Mesenchymal stem cell (in vitro differentiated cells and primary cell): Measurements from ENCODE around the gene PHF23.

Experiments
- DNase-seq: peaks from one replicate; pipeline ENCODE4 v3.0.0-alpha.2; 2013
- H2AFZ ChIP-seq: one replicate; pipeline ENCODE4 v1.6.1; 2013; ENCODE audit warnings: low read depth, mild to moderate bottlenecking, control low read depth, inconsistent platforms, low read length, moderate library complexity
- H2AK5ac ChIP-seq: 2 replicates; pipeline ENCODE4 v1.6.1; 2013; ENCODE audit warnings: low read length, moderate library complexity, mild to moderate bottlenecking, inconsistent platforms; ENCODE audit not compliant: severe bottlenecking
- H2BK120ac ChIP-seq: one replicate; pipeline ENCODE4 v1.6.1; 2013; ENCODE audit warnings: low read depth, mild to moderate bottlenecking, inconsistent platforms, low read length, moderate library complexity
- H2BK12ac ChIP-seq, 2 experiments: one replicate each; pipeline ENCODE4 v1.6.1; 2013; ENCODE audit warnings: inconsistent platforms in 2 of 2, low read length in 2 of 2, mild to moderate bottlenecking in 2 of 2, moderate library complexity in 2 of 2, control low read depth in 1 of 2
- H2BK15ac ChIP-seq: one replicate; pipeline ENCODE4 v1.6.1; 2013; ENCODE audit warnings: mild to moderate bottlenecking, low read depth, inconsistent platforms; ENCODE audit not compliant: poor library complexity, severe bottlenecking
- H2BK5ac ChIP-seq: 2 replicates; pipeline ENCODE4 v1.6.1; 2013; ENCODE audit warnings: low read depth, mild to moderate bottlenecking, low read length, control low read depth, inconsistent platforms; ENCODE audit not compliant: poor library complexity, severe bottlenecking
- H3K14ac ChIP-seq, 2 experiments: one replicate each; pipeline ENCODE4 v1.6.1; 2013; ENCODE audit warnings: inconsistent platforms in 2 of 2, low read length in 2 of 2, control low read depth in 1 of 2, mild to moderate bottlenecking in 1 of 2, moderate library complexity in 1 of 2
- H3K18ac ChIP-seq, 2 experiments: one replicate each; pipeline ENCODE4 v1.6.1; 2013; ENCODE audit warnings: inconsistent platforms in 2 of 2, low read length in 2 of 2, control low read depth in 1 of 2, low read depth in 1 of 2, mild to moderate bottlenecking in 1 of 2
- H3K23ac ChIP-seq, 2 experiments: one replicate each; pipeline ENCODE4 v1.6.1; 2013; ENCODE audit warnings: inconsistent platforms in 2 of 2, low read length in 2 of 2, mild to moderate bottlenecking in 2 of 2, moderate library complexity in 2 of 2, control low read depth in 1 of 2
- H3K27ac ChIP-seq: 2 replicates; pipeline ENCODE4 v1.5.1; 2013; ENCODE audit warnings: mild to moderate bottlenecking, moderate library complexity, low read length, control low read depth, inconsistent platforms; ENCODE audit not compliant: poor library complexity, severe bottlenecking
- H3K27me3 ChIP-seq, 2 experiments: 2 replicates each; pipeline versions ENCODE4 v1.6.1 to v1.7.0; 2013; ENCODE audit warnings: low read length in 2 of 2, mild to moderate bottlenecking in 2 of 2, moderate library complexity in 2 of 2, control low read depth in 1 of 2, inconsistent platforms in 1 of 2; ENCODE audit not compliant: control insufficient read depth in 1 of 2, insufficient read depth in 1 of 2
- H3K36me3 ChIP-seq, 2 experiments: 2 replicates each; pipeline versions ENCODE4 v1.6.1 to v1.7.0; 2013; ENCODE audit warnings: low read length in 2 of 2, control low read depth in 1 of 2, inconsistent platforms in 1 of 2, low read depth in 1 of 2, mild to moderate bottlenecking in 1 of 2; ENCODE audit not compliant: insufficient read depth in 2 of 2, control insufficient read depth in 1 of 2
- H3K4ac ChIP-seq, 2 experiments: one replicate each; pipeline ENCODE4 v1.6.1; 2013; ENCODE audit warnings: inconsistent platforms in 2 of 2, low read length in 2 of 2, mild to moderate bottlenecking in 2 of 2, moderate library complexity in 2 of 2, control low read depth in 1 of 2, low read depth in 1 of 2
- H3K4me1 ChIP-seq: 2 replicates; pipeline ENCODE4 v1.6.1; 2013; ENCODE audit warnings: low read depth, low read length, control low read depth; ENCODE audit not compliant: control insufficient read depth, insufficient read depth
- H3K4me2 ChIP-seq: 2 replicates; pipeline ENCODE4 v1.6.1; 2013; ENCODE audit warnings: low read length, mild to moderate bottlenecking, inconsistent platforms; ENCODE audit not compliant: poor library complexity, severe bottlenecking
- H3K4me3 ChIP-seq, 2 experiments: 2 replicates each; pipeline versions ENCODE4 v1.5.1 to v1.7.0; 2013; ENCODE audit warnings: low read length in 2 of 2, mild to moderate bottlenecking in 2 of 2, control low read depth in 1 of 2, low read depth in 1 of 2; ENCODE audit not compliant: insufficient read depth in 1 of 2
- H3K79me1 ChIP-seq: replicated peaks from 2 replicates; pipeline ENCODE4 v1.6.1; 2013; ENCODE audit warnings: mild to moderate bottlenecking, control low read depth, low read length, inconsistent platforms; ENCODE audit not compliant: poor library complexity, severe bottlenecking
- H3K9ac ChIP-seq: 2 replicates; pipeline ENCODE4 v1.7.0; 2013; ENCODE audit warnings: mild to moderate bottlenecking, low read length, moderate library complexity
- H3K9me3 ChIP-seq: 2 replicates; pipeline ENCODE4 v1.7.0; 2013; ENCODE audit warnings: mild to moderate bottlenecking, low read length; ENCODE audit not compliant: control insufficient read depth
- H4K8ac ChIP-seq: one replicate; pipeline ENCODE4 v1.6.1; 2013; ENCODE audit warnings: inconsistent platforms, mild to moderate bottlenecking, low read length, moderate library complexity
- H4K91ac ChIP-seq: one replicate; pipeline ENCODE4 v1.6.1; 2013; ENCODE audit warnings: mild to moderate bottlenecking, low read length, inconsistent platforms
- WGBS: methylation state at CpG from one replicate; pipeline ENCODE4 v1.1.7; 2013; ENCODE audit warnings: mixed read lengths; 5-methylcytosine and 5-hydroxymethylcytosine counted together

Gene PHF23

GRCh38 chr17:7220593-7221277, 18.5 kb downstream of the PHF23 start:
- peak overlapping the region; percentile 77 for H3K27ac ChIP-seq
- peaks cover 70% of the 10 kb centered on the region for H3K4me1 ChIP-seq
- H3K4me2 ChIP-seq = peak overlapping the region; percentile 85
- peak overlapping the region in 1 of 2 experiments; percentile 73 for H3K14ac ChIP-seq
- peak overlapping the region in 1 of 2 experiments; percentile 91 for H3K23ac ChIP-seq
- peak overlapping the region; percentile 66 for H2BK120ac ChIP-seq
- peaks cover 18% of the 10 kb centered on the region for H3K79me1 ChIP-seq
- peak overlapping the region; percentile 37 to 94 for H3K18ac ChIP-seq
- peak overlapping the region; percentile 96 for H3K9ac ChIP-seq
- H3K36me3 ChIP-seq = peaks cover 45 to 46% of the 10 kb centered on the region in 2 experiments
- H4K8ac ChIP-seq = peak overlapping the region; percentile 57
- peak overlapping the region; percentile 93 for H4K91ac ChIP-seq
- H2AFZ ChIP-seq = no peak overlapping the region
- H2AK5ac ChIP-seq = peak overlapping the region; percentile 29
- no peak overlapping the region for H2BK15ac ChIP-seq
- peak overlapping the region; percentile 83 to 88 for H3K4me3 ChIP-seq
- WGBS = 33% methylated on average over 11 of the region's 11 CpGs
- H2BK5ac ChIP-seq = peak overlapping the region; percentile 57
- H2BK12ac ChIP-seq = peak overlapping the region in 1 of 2 experiments; percentile 70
- no peaks in the 10 kb centered on the region for H3K9me3 ChIP-seq
- H3K27me3 ChIP-seq = no peaks in the 10 kb centered on the region
- DNase-seq = peak; percentile 67
- H3K4ac ChIP-seq = peak overlapping the region; percentile 52 to 88

GRCh38 chr17:7219812-7220592, 19.3 kb downstream of the PHF23 start, which contains the start of the genes ACADVL and DLG4:
Gene ACADVL (plus strand): TSS chr17:7219938. CDS start chr17:7219985, 47 bp downstream.
Gene DLG4 (minus strand): TSS chr17:7219836.
- Histone ChIP-seq H3K4me3 (peak within 1 kb of the TSS; percentile 83 to 88), H3K14ac (peak within 1 kb of the TSS in 1 of 2 experiments; percentile 95), H2BK15ac (no peak within 1 kb of the TSS), H3K4ac (peak within 1 kb of the TSS; percentile 77 to 88), H4K91ac (peak within 1 kb of the TSS; percentile 93), H3K79me1 (peaks cover 18% of the 10 kb centered on the region), H2AK5ac (peak within 1 kb of the TSS; percentile 38), H2BK12ac (peak within 1 kb of the TSS; percentile 70 to 75), H3K18ac (peak within 1 kb of the TSS; percentile 94 to 97), H3K23ac (peak within 1 kb of the TSS in 1 of 2 experiments; percentile 91), H4K8ac (peak within 1 kb of the TSS; percentile 70), H3K27me3 (no peaks in the 10 kb centered on the region), H3K27ac (peak within 1 kb of the TSS; percentile 77), H3K9me3 (no peaks in the 10 kb centered on the region), H3K9ac (peak within 1 kb of the TSS; percentile 96), H3K36me3 (peaks cover 38 to 41% of the 10 kb centered on the region in 2 experiments), H3K4me1 (peaks cover 70% of the 10 kb centered on the region), H2BK5ac (peak within 1 kb of the TSS; percentile 57), H2AFZ (peak within 1 kb of the TSS; percentile 67), H2BK120ac (peak within 1 kb of the TSS; percentile 66), H3K4me2 (peak within 1 kb of the TSS; percentile 85)
- WGBS = under 1% methylated on average over 57 of the region's 63 CpGs
- peak; percentile 90 for DNase-seq

- Histone ChIP-seq H3K4me3 (peak overlapping the region in 1 of 2 experiments; percentile 88), H3K14ac (peak overlapping the region in 1 of 2 experiments; percentile 68), H3K4me1 (peaks cover 64% of the 10 kb centered on the region), H4K91ac (peak overlapping the region; percentile 0), H3K27ac (peak overlapping the region; percentile 43), H2AK5ac (peak overlapping the region; percentile 38), H3K27me3 (no peaks in the 10 kb centered on the region), H3K79me1 (peaks cover 18% of the 10 kb centered on the region), H2BK120ac (peak overlapping the region; percentile 4), H3K4me2 (peak overlapping the region; percentile 85), H3K9ac (peak overlapping the region; percentile 96), H2BK5ac (no peak overlapping the region), H2BK12ac (peak overlapping the region; percentile 70 to 74), H4K8ac (peak overlapping the region; percentile 67), H3K9me3 (no peaks in the 10 kb centered on the region), H3K4ac (peak overlapping the region; percentile 36 to 77), H3K36me3 (peaks cover 34 to 37% of the 10 kb centered on the region in 2 experiments), H3K23ac (no peak overlapping the region), H2BK15ac (no peak overlapping the region), H2AFZ (peak overlapping the region; percentile 67), H3K18ac (peak overlapping the region; percentile 23 to 72)
- DNase-seq = no peak
- 21% methylated on average over 12 of the region's 12 CpGs for WGBS
Measured at GRCh38 chr17:7219229-7219811, 19.9 kb downstream of the PHF23 start.
